ENCODE data around the gene FOXB1.
A peak's percentile ranks its signal among the peaks of the same experiment; 100 is the strongest.

Gene FOXB1

DNA sequence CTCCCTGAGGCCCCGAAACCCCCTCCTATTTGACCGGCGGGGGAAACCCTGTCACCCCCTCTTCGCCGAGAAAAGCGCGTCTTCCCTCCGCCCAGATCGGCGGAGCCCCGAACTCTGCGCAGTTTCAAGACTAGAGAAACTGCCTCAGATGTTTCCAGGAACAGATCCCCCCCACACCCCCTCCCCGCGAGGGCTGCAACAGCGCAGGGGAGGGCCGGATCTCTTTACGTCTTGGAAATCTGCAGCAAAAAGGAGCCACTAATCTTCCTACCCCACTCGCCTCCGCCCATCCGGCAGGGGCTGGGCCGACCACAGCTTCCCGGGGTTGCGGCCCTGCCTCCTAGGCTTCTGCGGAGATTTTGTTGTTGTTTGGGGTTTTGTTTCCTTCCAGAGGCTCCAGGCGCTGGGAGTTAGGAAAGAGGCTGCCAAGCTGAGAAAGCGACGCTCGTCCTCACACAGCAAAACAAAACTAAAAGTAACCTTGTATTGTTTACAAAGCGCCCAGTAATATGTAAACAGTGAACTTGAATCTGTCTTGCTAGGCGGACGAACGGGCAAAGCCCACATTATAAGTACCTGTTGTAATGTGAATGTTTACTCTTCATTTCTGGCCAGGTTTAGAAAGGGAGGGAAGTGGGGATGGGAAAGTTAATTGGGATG, 2.2 kb downstream of the FOXB1 start:
- H3K9me3 ChIP-seq (ENCODE audit: control insufficient read depth, insufficient read depth, low read depth, low read length), result no peaks in the 10 kb centered on the region
- H3K4me1 ChIP-seq (ENCODE audit: control insufficient read depth, insufficient read depth, low read length), result peaks cover 66% of the 10 kb centered on the region
- H3K36me3 ChIP-seq (ENCODE audit: control insufficient read depth, insufficient read depth, low read length), result no peaks in the 10 kb centered on the region
- H3K4me3 ChIP-seq (ENCODE audit: low read depth, low read length), result peak overlapping the region; percentile 68
- no peak overlapping the region; the same call in 1 of the 2 replicates for H3K27ac ChIP-seq (ENCODE audit: low read depth, low read length)
- peaks cover 79% of the 10 kb centered on the region for H3K27me3 ChIP-seq (ENCODE audit: control insufficient read depth, insufficient read depth, low read length)
- peak overlapping the region; percentile 61 for H3K9ac ChIP-seq (ENCODE audit: low read length)

GRCh38 chr15:60006873-60007272, 2.8 kb downstream of the FOXB1 start:
- no peaks in the 10 kb centered on the region for H3K9me3 ChIP-seq (ENCODE audit: control insufficient read depth, insufficient read depth, low read depth, low read length)
- H3K9ac ChIP-seq (ENCODE audit: low read length), result no peak overlapping the region
- H3K4me3 ChIP-seq (ENCODE audit: low read depth, low read length), result peak overlapping the region; percentile 68
- peaks cover 73% of the 10 kb centered on the region for H3K27me3 ChIP-seq (ENCODE audit: control insufficient read depth, insufficient read depth, low read length)
- peaks cover 66% of the 10 kb centered on the region for H3K4me1 ChIP-seq (ENCODE audit: control insufficient read depth, insufficient read depth, low read length)
- H3K27ac ChIP-seq (ENCODE audit: low read depth, low read length), result no peak overlapping the region
- H3K36me3 ChIP-seq (ENCODE audit: control insufficient read depth, insufficient read depth, low read length), result no peaks in the 10 kb centered on the region

DNA sequence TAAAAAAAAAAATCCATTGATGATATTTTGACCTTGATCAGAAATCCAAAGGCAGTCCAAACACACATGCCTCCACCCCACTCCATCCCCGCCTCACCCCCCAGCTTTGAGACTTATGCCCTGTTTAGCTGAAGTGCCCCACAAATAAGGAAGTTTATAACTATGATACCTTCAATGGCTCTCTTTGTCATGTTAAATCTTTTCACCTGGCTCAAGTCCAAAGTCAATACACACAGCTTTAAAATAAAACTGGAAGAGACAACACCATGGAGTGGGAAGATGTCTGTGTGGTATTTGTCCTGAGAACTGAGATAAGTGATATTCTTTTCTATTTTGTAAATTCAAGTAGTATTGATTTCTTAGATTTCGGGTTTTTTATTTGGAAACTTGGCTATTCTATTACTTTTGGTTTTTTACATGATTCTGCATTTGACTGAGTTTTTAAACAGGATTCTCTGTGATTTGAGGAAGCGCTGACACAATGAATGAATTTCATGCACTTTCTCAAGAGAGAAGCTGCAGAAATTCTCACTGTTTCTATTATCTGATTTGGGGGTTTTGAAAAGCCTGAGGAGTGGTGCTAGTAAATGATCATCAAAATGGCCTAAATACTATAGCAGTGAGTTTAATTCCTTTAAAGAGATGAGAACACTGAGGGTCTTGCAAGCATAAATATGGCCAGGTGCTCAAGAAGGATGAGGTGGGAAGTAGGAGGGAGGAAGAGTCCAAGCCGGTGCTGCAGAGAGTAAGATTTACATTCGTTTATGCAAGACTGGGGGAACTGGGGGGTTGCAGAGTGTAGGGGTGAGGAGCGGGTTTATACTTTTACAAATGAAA, 5.2 kb downstream of the FOXB1 start:
- Histone ChIP-seq H3K27ac (ENCODE audit: low read depth, low read length) (no peak overlapping the region), H3K9ac (ENCODE audit: low read length) (no peak overlapping the region), H3K4me1 (ENCODE audit: control insufficient read depth, insufficient read depth, low read length) (peaks cover 70% of the 10 kb centered on the region), H3K36me3 (ENCODE audit: control insufficient read depth, insufficient read depth, low read length) (no peaks in the 10 kb centered on the region), H3K9me3 (ENCODE audit: control insufficient read depth, insufficient read depth, low read depth, low read length) (no peaks in the 10 kb centered on the region), H3K27me3 (ENCODE audit: control insufficient read depth, insufficient read depth, low read length) (peaks cover 49% of the 10 kb centered on the region), H3K4me3 (ENCODE audit: low read depth, low read length) (peak overlapping the region; percentile 39)

DNA sequence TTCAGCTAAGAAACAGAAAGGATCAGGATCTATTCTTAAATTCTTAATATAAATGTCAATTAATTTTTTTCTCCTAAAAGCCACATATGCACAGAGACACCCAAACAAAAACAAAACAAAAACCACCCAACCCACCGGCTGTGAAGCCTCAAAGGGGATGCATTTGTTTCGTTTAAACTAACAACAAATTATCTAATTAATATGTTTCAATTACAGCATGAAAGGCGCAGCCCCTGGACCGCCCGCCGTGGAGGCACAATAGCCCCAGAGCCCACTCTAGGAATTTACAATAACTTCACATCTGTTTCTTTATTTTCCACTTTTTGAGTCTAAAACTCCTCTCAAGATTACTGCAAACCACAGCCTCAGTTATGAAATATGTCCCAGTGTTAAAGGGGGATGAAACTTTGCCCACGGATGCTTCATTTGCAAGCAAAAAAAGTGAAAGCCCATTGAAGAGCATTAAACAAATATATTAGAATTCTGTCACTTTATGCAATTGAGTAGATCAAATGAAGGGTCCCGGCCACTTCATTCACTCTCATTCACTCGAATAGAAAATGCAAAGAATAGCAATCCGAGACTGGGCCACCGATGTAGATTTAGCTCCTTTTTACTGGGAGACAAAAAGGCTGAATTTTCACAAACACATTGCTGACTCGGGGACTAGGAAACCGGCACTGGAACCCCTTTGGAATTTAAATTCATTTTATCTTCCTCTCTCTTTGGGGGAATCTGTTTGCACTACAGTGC, 6.0 kb downstream of the FOXB1 start:
- Histone ChIP-seq H3K27ac (ENCODE audit: low read depth, low read length) (no peak overlapping the region; the same call in 1 of the 2 replicates), H3K27me3 (ENCODE audit: control insufficient read depth, insufficient read depth, low read length) (peaks cover 41% of the 10 kb centered on the region), H3K36me3 (ENCODE audit: control insufficient read depth, insufficient read depth, low read length) (no peaks in the 10 kb centered on the region), H3K4me1 (ENCODE audit: control insufficient read depth, insufficient read depth, low read length) (peaks cover 68% of the 10 kb centered on the region), H3K9ac (ENCODE audit: low read length) (peak overlapping the region; percentile 16), H3K9me3 (ENCODE audit: control insufficient read depth, insufficient read depth, low read depth, low read length) (no peaks in the 10 kb centered on the region), H3K4me3 (ENCODE audit: low read depth, low read length) (peak overlapping the region; percentile 39)

DNA sequence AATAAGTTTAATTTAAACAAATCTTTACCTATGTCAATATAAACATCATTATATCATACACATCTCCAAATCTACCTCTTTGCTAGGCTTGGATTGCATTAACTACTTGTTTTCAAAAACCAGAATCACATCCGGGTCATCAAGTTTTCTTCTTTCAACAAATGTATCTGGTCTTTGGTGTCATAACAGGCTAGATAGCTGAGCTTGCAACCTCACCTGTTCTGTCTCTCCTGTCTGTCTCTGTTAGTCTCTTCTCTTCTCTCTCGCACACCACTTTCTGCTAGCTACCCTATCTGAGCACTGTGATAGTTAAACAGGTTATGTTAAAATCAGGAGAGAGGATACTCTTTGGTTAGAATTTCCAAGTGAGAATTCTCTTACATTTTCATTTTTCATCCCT, 6.7 kb downstream of the FOXB1 start:
- Histone ChIP-seq H3K4me3 (ENCODE audit: low read depth, low read length) (peak overlapping the region; percentile 39), H3K36me3 (ENCODE audit: control insufficient read depth, insufficient read depth, low read length) (no peaks in the 10 kb centered on the region), H3K27me3 (ENCODE audit: control insufficient read depth, insufficient read depth, low read length) (peaks cover 34% of the 10 kb centered on the region), H3K4me1 (ENCODE audit: control insufficient read depth, insufficient read depth, low read length) (peaks cover 61% of the 10 kb centered on the region), H3K9ac (ENCODE audit: low read length) (no peak overlapping the region), H3K27ac (ENCODE audit: low read depth, low read length) (no peak overlapping the region), H3K9me3 (ENCODE audit: control insufficient read depth, insufficient read depth, low read depth, low read length) (no peaks in the 10 kb centered on the region)

GRCh38 chr15:60012695-60013094, 8.6 kb downstream of the FOXB1 start:
- H3K4me3 ChIP-seq (ENCODE audit: low read depth, low read length), result no peak overlapping the region
- peaks cover 6% of the 10 kb centered on the region; the same call in 1 of the 2 replicates for H3K9me3 ChIP-seq (ENCODE audit: control insufficient read depth, insufficient read depth, low read depth, low read length)
- H3K27me3 ChIP-seq (ENCODE audit: control insufficient read depth, insufficient read depth, low read length), result peaks cover 31% of the 10 kb centered on the region; the same call in 1 of the 2 replicates
- H3K36me3 ChIP-seq (ENCODE audit: control insufficient read depth, insufficient read depth, low read length), result no peaks in the 10 kb centered on the region
- no peak overlapping the region for H3K27ac ChIP-seq (ENCODE audit: low read depth, low read length)
- peaks cover 53% of the 10 kb centered on the region for H3K4me1 ChIP-seq (ENCODE audit: control insufficient read depth, insufficient read depth, low read length)
- no peak overlapping the region for H3K9ac ChIP-seq (ENCODE audit: low read length)

DNA sequence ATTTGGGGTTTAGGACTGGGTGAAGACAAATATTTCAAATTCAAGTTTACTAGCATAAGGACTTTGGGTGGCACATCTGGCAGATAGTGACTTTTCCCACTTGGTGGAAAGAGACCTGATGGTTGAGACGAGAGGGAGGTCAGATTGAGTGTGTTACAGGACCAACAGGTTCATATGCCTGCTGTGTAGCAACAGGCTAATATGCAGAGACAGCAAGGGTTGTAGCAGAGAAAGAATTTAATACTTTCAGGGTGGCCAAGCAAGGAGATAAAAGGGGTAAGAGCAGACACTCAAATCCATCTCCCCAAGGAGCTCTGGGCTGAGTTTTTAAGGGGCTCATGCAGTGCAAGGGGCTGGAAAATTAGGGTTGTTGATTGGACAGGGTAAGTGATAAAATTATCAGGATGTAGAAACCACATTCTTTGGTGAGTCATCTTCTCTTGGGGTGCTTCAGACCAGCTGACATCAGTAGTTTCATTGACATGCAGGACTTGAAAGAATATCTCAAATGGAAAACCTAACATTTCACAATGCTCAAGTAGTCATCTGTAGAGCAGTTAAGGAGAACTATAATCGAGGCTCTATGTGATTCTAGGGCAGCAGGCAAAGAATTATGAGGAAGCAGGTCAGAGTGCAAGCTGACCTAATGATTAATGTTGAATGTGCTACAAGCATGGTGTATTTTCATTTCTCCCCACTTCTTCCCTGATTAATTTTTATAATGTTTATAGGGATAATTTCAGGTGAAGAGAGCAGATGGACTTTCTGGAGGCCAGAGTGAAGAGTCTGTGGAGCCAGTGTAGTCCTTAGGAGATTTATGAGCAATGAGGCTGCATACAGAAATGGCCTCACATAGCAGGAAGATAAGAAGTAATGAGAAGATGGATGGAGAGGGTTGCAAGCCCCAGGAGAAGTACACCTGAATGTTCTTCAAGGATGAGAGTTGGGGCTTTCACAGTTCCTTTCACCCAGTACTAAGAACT, 13.7 kb downstream of the FOXB1 start:
- no peaks in the 10 kb centered on the region for H3K36me3 ChIP-seq (ENCODE audit: control insufficient read depth, insufficient read depth, low read length)
- H3K9me3 ChIP-seq (ENCODE audit: control insufficient read depth, insufficient read depth, low read depth, low read length), result peaks cover 6% of the 10 kb centered on the region; the same call in 1 of the 2 replicates
- peaks cover 16% of the 10 kb centered on the region for H3K4me1 ChIP-seq (ENCODE audit: control insufficient read depth, insufficient read depth, low read length)
- H3K4me3 ChIP-seq (ENCODE audit: low read depth, low read length), result no peak overlapping the region
- no peak overlapping the region for H3K27ac ChIP-seq (ENCODE audit: low read depth, low read length)
- H3K27me3 ChIP-seq (ENCODE audit: control insufficient read depth, insufficient read depth, low read length), result no peaks in the 10 kb centered on the region
- H3K9ac ChIP-seq (ENCODE audit: low read length), result no peak overlapping the region

GRCh38 chr15:60020736-60021135, 16.6 kb downstream of the FOXB1 start:
- Histone ChIP-seq H3K36me3 (ENCODE audit: control insufficient read depth, insufficient read depth, low read length) (no peaks in the 10 kb centered on the region), H3K9ac (ENCODE audit: low read length) (no peak overlapping the region), H3K4me1 (ENCODE audit: control insufficient read depth, insufficient read depth, low read length) (peaks cover 24% of the 10 kb centered on the region), H3K27me3 (ENCODE audit: control insufficient read depth, insufficient read depth, low read length) (no peaks in the 10 kb centered on the region), H3K27ac (ENCODE audit: low read depth, low read length) (no peak overlapping the region), H3K4me3 (ENCODE audit: low read depth, low read length) (no peak overlapping the region), H3K9me3 (ENCODE audit: control insufficient read depth, insufficient read depth, low read depth, low read length) (peaks cover 6% of the 10 kb centered on the region; the same call in 1 of the 2 replicates)

GRCh38 chr15:60021589-60022378, 17.7 kb downstream of the FOXB1 start:
- Histone ChIP-seq H3K27me3 (ENCODE audit: control insufficient read depth, insufficient read depth, low read length) (no peaks in the 10 kb centered on the region), H3K4me1 (ENCODE audit: control insufficient read depth, insufficient read depth, low read length) (peaks cover 27% of the 10 kb centered on the region), H3K36me3 (ENCODE audit: control insufficient read depth, insufficient read depth, low read length) (no peaks in the 10 kb centered on the region), H3K9me3 (ENCODE audit: control insufficient read depth, insufficient read depth, low read depth, low read length) (peaks cover 6% of the 10 kb centered on the region; the same call in 1 of the 2 replicates), H3K27ac (ENCODE audit: low read depth, low read length) (no peak overlapping the region), H3K9ac (ENCODE audit: low read length) (no peak overlapping the region), H3K4me3 (ENCODE audit: low read depth, low read length) (no peak overlapping the region)
